ENCODE data around the gene GALNT15. TPM values are rescaled to one million over a fixed set of nuclear protein-coding genes. Genes with fewer than 3 reads are reported as not detected.

The GALNT15 gene
- total RNA-seq, 2 donors from 2014 or later, result 0.13 TPM; not detected in 1

- H3K9me3 Mint-ChIP-seq, result no peaks in the 10 kb centered on the region
- Histone ChIP-seq H3K4me3 (ENCODE audit: low read length) (no peak overlapping the region), H3K9me3 (ENCODE audit: control insufficient read depth, low read length) (no peaks in the 10 kb centered on the region), H3K27me3 (ENCODE audit: control insufficient read depth, insufficient read depth, low read length, poor library complexity, severe bottlenecking) (no peaks in the 10 kb centered on the region), H3K36me3 (ENCODE audit: control insufficient read depth, insufficient read depth, low read length) (no peaks in the 10 kb centered on the region), H3K4me1 (ENCODE audit: control insufficient read depth, insufficient read depth, low read length) (peaks cover 15% of the 10 kb centered on the region), H3K9ac (ENCODE audit: extremely low read depth, low read length, poor library complexity, severe bottlenecking) (no peak overlapping the region), H3K27ac (ENCODE audit: low read depth, low read length) (no peak overlapping the region)
- H3K4me1 Mint-ChIP-seq, result peaks cover 27% of the 10 kb centered on the region
- DNase-seq, result no peak
- peaks cover 10% of the 10 kb centered on the region for H3K27me3 Mint-ChIP-seq (ENCODE audit: insufficient read depth)
- no peak overlapping the region for H3K4me3 Mint-ChIP-seq
- 59 to 88% methylated on average over 4 to 6 of the region's 6 CpGs for WGBS, 2 experiments (ENCODE audit: insufficient coverage in 1 of 2, insufficient read length in 1 of 2)
- TF ChIP-seq CTCF (conservative IDR thresholded peaks at IDR 0.05), result no peak
- H3K36me3 Mint-ChIP-seq (ENCODE audit: low read depth), result no peaks in the 10 kb centered on the region
- no peak overlapping the region for H3K27ac Mint-ChIP-seq
These were observed 29.5 kb downstream of the GALNT15 start for GRCh38 chr3:16203671-16204629.

GRCh38 chr3:16204751-16205150 is 30.3 kb downstream of the GALNT15 start:
- Mint-ChIP-seq H3K27me3 (ENCODE audit: insufficient read depth) (peaks cover 10% of the 10 kb centered on the region), H3K27ac (no peak overlapping the region), H3K4me1 (peaks cover 25% of the 10 kb centered on the region), H3K9me3 (no peaks in the 10 kb centered on the region), H3K4me3 (no peak overlapping the region), H3K36me3 (ENCODE audit: low read depth) (no peaks in the 10 kb centered on the region)
- Histone ChIP-seq H3K4me1 (ENCODE audit: control insufficient read depth, insufficient read depth, low read length) (peaks cover 15% of the 10 kb centered on the region), H3K4me3 (ENCODE audit: low read length) (no peak overlapping the region), H3K36me3 (ENCODE audit: control insufficient read depth, insufficient read depth, low read length) (no peaks in the 10 kb centered on the region), H3K27me3 (ENCODE audit: control insufficient read depth, insufficient read depth, low read length, poor library complexity, severe bottlenecking) (no peaks in the 10 kb centered on the region), H3K9me3 (ENCODE audit: control insufficient read depth, low read length) (no peaks in the 10 kb centered on the region), H3K9ac (ENCODE audit: extremely low read depth, low read length, poor library complexity, severe bottlenecking) (no peak overlapping the region), H3K27ac (ENCODE audit: low read depth, low read length) (no peak overlapping the region)
- WGBS, 2 experiments (ENCODE audit: insufficient coverage in 1 of 2, insufficient read length in 1 of 2), result 98 to 100% methylated on average over 11 to 14 of the region's 14 CpGs
- TF ChIP-seq CTCF (conservative IDR thresholded peaks at IDR 0.05), result no peak
- DNase-seq, result no peak

GRCh38 chr3:16205156-16205870 is 30.8 kb downstream of the GALNT15 start:
- H3K9ac ChIP-seq (ENCODE audit: extremely low read depth, low read length, poor library complexity, severe bottlenecking), result no peak overlapping the region
- Mint-ChIP-seq H3K4me1 (peaks cover 19% of the 10 kb centered on the region), H3K9me3 (no peaks in the 10 kb centered on the region), H3K36me3 (ENCODE audit: low read depth) (no peaks in the 10 kb centered on the region), H3K27ac (no peak overlapping the region), H3K4me3 (no peak overlapping the region), H3K27me3 (ENCODE audit: insufficient read depth) (peaks cover 10% of the 10 kb centered on the region)
- no peak overlapping the region for H3K4me3 ChIP-seq (ENCODE audit: low read length)
- DNase-seq, result no peak
- H3K4me1 ChIP-seq (ENCODE audit: control insufficient read depth, insufficient read depth, low read length), result peaks cover 15% of the 10 kb centered on the region
- 90 to 96% methylated on average over 8 to 11 of the region's 11 CpGs for WGBS, 2 experiments (ENCODE audit: insufficient coverage in 1 of 2, insufficient read length in 1 of 2)
- H3K27me3 ChIP-seq (ENCODE audit: control insufficient read depth, insufficient read depth, low read length, poor library complexity, severe bottlenecking), result no peaks in the 10 kb centered on the region
- no peaks in the 10 kb centered on the region for H3K9me3 ChIP-seq (ENCODE audit: control insufficient read depth, low read length)
- H3K36me3 ChIP-seq (ENCODE audit: control insufficient read depth, insufficient read depth, low read length), result no peaks in the 10 kb centered on the region
- no peak overlapping the region for H3K27ac ChIP-seq (ENCODE audit: low read depth, low read length)
- no peak for TF ChIP-seq CTCF (conservative IDR thresholded peaks at IDR 0.05)

All from endodermal cell (in vitro differentiated cells).